HCT116 (cell line): ENCODE measurements around the gene STK4.
"Not testable (repeated sequence)": the region's sequence is repeated elsewhere in the genome, so short reads cannot be mapped to it uniquely, and the experiment has no call there.

Source experiments
- CEBPB ChIP-seq: IDR thresholded peaks from 2 replicates; pipeline ENCODE4 v1.6.1; 2012; ENCODE audit warnings: low read depth
- JUND ChIP-seq: IDR thresholded peaks from 2 replicates; pipeline ENCODE4 v1.6.1; 2012
- POLR2A ChIP-seq: IDR thresholded peaks from 2 replicates; pipeline ENCODE4 v1.7.0; 2011; ENCODE audit warnings: borderline replicate concordance; ENCODE audit not compliant: insufficient read depth, insufficient read length; ENCODE audit errors: extremely low read depth
- POLR2AphosphoS5 ChIP-seq: IDR thresholded peaks from 2 replicates; pipeline ENCODE4 v1.6.1; 2011; ENCODE audit warnings: mild to moderate bottlenecking, low read depth, low read length, moderate library complexity
- RAD21 ChIP-seq: IDR thresholded peaks from 2 replicates; pipeline ENCODE4 v1.6.1; 2012; ENCODE audit warnings: low read depth, mild to moderate bottlenecking
- SRF ChIP-seq: IDR thresholded peaks from 2 replicates; pipeline ENCODE4 v1.6.1; 2012; ENCODE audit warnings: low read depth
- TF ChIP-seq, protein P1 (sequence below), 3 experiments: fragments of 200-600 bp in 1 of 3; sonication (generic) in 1 of 3; IDR thresholded peaks in 2 of 3; conservative IDR thresholded peaks in 1 of 3; 2 replicates each; pipeline ENCODE4 v1.5.1; 2012 to 2017; ENCODE audit warnings: low read depth in 2 of 3, low read length in 2 of 3, antibody characterized with exemption in 1 of 3, borderline replicate concordance in 1 of 3, control low read depth in 1 of 3, mild to moderate bottlenecking in 1 of 3, mixed read lengths in 1 of 3, mixed run types in 1 of 3, moderate library complexity in 1 of 3; ENCODE audit not compliant: insufficient read depth in 1 of 3

DNA sequence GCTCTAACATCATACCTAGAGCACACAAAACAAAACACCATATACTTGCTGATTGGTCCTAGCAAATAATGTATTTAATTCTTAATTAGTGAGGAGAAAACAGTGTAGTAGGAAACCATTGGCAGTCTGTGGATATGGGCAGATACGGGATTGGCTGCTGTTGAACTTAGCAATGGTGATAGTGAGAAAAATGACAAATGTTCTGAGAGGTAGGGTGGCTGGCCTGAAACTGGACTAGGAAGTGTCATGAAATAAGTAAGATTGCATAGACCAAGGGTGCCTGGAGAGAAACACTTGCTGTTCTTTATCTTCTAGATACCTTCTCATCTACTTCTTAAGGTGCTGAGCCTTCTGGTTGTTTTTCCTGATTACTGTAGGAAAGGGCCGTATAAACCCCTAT lies 56.8 kb downstream of the STK4 start:
- TF ChIP-seq, protein P1, sequence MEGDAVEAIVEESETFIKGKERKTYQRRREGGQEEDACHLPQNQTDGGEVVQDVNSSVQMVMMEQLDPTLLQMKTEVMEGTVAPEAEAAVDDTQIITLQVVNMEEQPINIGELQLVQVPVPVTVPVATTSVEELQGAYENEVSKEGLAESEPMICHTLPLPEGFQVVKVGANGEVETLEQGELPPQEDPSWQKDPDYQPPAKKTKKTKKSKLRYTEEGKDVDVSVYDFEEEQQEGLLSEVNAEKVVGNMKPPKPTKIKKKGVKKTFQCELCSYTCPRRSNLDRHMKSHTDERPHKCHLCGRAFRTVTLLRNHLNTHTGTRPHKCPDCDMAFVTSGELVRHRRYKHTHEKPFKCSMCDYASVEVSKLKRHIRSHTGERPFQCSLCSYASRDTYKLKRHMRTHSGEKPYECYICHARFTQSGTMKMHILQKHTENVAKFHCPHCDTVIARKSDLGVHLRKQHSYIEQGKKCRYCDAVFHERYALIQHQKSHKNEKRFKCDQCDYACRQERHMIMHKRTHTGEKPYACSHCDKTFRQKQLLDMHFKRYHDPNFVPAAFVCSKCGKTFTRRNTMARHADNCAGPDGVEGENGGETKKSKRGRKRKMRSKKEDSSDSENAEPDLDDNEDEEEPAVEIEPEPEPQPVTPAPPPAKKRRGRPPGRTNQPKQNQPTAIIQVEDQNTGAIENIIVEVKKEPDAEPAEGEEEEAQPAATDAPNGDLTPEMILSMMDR (IDR thresholded peaks at IDR 0.05 in 2 of 3, conservative IDR thresholded peaks at IDR 0.05 in 1 of 3; ENCODE audit: borderline replicate concordance in 1 of 3, insufficient read depth in 1 of 3, low read depth in 2 of 3, low read length in 2 of 3): not testable (repeated sequence)
- TF ChIP-seq POLR2AphosphoS5, POLR2A, SRF, CEBPB, RAD21, JUND: not testable (repeated sequence)
